ENCODE data around the gene ATP1B1.
"Not testable (repeated sequence)": the region's sequence is repeated elsewhere in the genome, so short reads cannot be mapped to it uniquely, and the experiment has no call there.

ATP1B1 gene

DNA sequence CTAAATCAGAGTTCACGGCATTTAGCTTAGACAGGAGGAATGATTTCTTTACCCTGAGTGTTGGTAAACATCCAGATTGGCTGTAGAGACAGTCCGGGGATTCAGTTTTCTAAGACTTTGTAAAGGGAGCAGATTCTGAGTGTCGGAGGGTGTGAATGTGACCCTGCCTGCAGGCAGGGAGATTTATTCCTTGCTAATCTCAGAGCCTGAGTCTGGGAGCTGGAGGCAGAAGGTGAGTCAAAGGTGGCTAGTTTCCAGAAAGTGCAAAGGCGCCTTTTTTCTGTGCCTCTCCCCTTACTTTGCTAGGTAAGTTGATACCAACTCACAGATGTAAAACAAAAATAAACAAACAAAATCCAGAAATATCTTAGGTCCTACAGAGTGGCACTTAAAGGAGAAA lies 11.7 kb downstream of the ATP1B1 start:
- DNase-seq, result no peak

DNA sequence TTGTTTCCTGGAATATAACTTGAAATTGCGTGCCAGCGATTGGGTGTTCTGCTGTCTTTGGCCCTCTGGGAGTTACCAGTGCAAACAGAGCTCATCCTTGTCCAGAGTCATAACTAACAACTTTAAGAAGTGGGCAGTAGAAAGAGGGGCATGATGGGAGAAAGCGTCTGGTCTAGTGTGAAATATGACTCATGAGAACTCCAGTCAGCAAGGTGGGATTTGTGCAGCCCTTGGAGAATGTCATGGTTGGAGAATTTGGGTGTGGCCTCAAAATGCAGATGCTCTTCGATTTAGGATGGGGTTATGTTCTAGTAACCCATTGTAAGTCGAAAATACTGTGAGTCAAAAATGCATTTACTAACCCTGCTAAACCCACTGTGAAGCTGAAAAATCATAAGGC lies 12.9 kb downstream of the ATP1B1 start:
- DNase-seq, result no peak

DNA sequence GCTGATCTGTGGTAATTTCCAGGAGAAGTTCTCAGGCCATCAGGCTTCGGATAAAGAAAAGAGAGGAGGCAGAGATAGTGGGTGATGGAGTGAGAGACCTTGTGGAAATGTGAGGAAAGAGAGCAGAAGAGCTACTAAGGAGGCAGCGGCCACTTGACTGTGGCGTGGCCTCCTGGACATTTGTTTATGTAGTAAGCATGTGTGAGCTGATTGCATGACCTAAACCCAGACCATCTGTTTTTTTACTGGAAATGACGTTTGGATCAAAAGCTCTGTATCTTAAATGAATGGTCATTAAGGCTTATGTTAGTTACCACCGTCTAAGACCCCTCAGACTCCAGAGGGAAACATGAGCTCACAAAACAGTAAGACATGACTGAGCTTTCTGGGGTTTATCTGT lies 13.6 kb downstream of the ATP1B1 start:
- no peak for DNase-seq

DNA sequence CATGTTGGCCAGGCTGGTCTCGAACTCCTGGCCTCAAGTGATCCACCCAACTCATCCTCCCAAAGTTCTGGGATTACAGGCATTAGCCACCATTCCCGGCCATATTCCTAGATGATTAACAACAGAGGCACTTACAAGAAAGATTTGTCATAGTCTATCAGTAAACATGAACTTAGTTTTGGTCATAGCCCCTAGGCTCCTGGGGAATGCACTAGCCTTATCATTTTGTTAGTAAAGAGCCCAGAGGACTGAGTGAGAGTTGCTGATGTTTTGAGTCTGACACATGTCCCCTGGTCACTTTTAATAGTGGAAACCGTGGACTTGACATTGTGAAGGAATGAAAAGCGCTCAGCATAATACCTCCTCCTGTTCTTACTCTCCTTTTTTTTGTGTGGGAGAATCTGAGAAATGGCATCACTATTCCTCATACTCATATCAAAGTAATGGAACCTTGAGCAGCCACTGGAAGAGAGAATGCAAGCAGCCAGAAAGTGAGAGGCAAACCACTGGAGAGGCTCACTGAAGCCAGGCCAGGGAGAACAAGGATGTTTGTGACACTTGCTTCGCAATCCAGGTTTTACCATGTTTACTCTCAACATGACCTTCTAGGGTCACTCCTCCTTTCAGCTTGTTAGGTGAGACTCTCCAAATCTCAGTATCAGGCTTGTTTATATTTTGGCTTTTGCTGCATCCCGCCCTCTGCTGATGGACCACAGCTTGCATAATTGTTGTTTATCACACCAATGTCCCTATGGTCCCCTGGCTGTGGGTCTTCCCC lies 14.8 kb downstream of the ATP1B1 start:
- DNase-seq, result no peak

DNA sequence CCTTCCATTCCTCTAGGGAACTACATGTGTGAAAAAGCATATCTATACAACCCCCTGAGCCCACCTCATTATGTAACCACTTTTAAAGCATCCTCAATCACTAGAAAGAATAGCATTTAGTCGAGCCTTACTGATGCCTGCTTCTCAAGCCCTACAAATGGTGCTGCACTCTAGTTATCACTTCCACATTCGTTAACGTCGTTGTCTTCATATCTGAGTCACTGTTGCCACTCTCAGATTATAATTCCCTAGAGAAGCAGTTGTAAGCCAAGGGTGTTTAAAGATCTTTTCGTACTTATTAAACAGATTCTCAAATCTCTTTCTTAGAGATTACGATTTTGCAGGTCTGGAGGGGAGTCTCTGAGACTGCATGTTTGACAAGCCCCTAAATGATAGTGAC lies 16.5 kb downstream of the ATP1B1 start:
- no peak for DNase-seq

DNA sequence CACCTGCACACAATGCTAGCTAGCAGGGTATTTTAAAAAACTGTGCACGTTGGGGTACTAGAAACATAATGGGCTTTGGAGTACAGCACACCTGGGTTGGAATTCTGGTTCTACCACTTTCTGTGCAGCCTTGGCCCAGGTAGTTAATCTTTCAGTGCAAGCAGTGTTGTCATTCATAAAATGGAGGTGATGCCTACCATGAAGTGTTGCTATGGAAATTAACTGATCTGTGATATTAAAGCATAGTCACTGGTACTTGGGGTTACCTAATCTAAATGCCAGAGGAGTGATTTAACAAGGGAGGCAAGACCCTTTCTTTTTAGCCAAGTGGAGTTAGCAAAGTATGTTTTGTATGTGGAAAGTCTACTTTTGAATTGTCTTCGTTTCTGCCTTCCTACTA lies 18.0 kb downstream of the ATP1B1 start:
- DNase-seq, result no peak

DNA sequence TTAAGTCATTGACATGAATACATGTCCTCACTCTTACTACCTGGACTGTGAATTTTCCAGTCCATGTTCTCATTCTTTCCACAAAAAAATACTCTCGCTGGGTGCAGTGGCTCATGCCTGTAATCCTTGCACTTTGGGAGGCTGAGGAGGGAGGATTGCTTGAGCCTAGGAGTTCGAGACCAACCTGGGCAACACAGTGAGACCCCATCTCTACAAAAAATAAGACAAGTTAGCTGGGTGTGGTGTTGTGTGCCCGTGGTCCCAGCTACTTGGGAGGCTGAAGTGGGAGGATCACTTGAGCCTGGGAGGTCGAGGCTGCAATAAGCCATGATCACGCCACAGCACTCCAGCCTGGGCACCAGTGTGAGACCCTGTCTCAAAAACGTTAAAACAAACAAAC lies 19.1 kb downstream of the ATP1B1 start:
- not testable (repeated sequence) for DNase-seq

DNA sequence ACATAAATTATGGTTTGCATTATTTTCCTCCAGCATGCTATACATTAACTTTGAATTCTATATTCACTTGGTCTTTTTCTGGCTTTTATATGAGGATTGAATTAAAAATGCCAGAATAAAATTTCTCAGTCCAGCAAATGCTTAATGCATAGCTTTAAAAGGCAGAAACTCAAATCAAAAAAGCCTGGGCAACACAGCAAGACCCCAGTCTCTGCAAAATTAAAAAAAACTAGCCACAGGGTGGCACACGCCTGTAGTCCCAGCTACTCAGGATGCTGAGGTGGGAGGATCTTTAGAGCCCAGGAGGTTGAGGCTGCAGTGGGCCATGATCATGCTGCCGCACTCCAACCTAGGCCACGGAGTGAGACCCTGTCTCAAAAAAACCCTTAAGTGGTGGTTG lies 19.8 kb downstream of the ATP1B1 start:
- no peak for DNase-seq

DNA sequence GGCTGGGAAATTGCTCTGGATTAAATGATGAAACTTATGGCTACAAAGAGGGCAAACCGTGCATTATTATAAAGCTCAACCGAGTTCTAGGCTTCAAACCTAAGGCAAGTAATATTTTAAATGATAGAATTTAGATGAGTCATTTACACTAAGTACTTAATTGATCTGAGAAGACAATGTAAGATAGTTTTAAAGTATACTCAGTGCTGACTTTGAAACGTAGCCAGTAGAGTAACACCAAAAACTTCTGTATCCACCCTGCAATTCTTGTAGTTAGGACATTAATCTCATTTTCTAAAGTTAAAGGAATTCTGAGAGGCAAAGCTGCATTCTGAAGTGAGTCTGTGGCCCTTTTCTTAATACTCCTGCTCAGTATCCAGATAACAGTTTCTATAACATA lies 20.8 kb downstream of the ATP1B1 start:
- no peak for DNase-seq

DNA sequence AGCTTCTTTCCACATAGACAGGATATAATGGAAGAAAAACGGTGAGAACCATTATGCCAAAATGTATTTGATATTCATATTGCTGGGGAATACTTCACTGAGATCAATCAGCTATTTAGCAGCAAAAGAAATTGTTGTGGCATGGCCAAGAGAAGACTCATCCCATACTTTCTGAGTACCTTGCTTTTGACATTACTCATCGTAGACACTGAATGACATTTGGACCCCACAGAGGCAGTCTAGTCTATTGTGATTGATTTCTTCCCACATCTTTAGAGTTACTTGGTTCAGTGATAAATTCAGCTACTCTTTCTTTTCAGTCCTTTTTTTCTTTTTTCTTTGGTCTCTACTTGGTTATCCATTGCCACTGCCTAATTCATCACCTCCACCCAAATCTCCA lies 22.1 kb downstream of the ATP1B1 start:
- DNase-seq, result no peak

DNA sequence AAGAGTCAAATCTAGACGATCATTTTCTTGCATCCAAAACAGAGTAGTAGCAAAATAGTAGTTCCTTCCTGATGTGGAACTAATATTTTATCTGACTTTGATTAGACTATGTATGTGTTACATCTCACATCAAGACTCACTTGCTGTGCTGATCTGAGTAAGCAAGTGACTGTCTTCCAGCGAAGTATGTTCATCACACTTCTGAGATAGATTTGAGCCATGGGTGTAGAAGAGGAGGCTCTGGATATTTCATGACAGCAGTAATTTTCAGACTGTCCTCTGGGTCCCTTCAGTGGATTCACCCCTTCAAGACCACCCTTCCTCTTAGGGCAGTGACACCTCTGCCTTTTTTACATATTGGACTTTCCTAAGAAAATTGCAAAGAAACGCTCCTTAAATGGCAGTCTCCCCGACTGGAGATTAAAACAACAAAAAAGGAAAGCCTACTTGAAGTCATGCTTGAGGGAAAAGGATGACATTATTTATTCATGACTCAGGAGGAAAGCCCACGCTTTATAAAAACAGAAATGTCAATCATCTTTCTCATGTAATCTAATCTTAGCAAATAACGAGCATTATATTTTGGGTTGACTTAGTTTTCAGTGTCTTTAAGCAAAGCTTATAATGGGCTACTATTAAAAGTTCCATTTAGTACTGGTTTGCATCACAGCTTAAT lies 22.8 kb downstream of the ATP1B1 start:
- no peak for DNase-seq

DNA sequence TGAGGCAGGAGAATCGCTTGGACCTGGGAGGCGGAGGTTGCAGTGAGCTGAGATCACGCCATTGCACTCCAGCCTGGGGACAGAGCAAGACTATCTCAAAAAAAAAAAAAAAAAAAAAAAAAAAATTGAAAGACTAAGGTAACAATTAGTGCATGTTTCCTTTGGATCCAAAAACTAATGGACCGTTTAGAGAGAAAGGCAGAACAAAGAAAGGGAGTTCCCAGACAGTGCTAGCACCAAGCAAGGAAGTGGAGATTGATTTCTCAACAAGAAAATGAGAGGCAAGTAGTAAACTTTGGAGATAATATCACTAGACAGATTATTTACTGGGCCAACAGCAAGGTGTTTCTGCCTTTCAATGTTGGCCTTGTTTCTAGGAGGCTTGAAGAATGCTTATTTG lies 24.2 kb downstream of the ATP1B1 start:
- DNase-seq, result no peak

DNA sequence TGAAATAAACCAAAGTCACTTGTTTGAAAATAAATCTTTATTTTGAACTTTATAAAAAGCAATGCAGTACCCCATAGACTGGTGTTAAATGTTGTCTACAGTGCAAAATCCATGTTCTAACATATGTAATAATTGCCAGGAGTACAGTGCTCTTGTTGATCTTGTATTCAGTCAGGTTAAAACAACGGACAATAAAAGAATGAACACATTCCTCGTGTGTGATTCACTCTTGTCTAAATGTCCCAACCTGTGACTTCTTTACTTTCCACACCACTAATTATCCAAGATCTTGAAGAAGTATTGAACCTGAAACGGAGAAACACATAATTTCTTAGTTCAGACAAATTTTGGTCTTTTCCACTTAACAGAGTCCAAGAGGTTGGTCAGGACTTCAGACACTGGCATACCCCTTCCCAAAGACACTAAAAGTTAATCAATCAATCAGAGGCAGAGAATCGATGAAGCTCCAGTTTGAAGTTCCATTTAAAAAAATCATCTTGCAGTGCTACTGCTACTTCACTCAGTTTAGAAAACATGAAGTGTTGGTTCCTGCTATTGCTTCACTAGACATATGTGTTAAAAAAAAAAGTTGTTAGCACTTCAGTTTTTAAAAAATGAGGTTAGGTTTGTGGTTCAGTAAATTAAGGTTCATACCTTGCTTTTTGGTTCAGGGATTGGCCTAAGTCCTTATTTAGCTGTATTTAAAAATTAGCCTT lies 26.2 kb downstream of the ATP1B1 start:
- no peak for DNase-seq

DNA sequence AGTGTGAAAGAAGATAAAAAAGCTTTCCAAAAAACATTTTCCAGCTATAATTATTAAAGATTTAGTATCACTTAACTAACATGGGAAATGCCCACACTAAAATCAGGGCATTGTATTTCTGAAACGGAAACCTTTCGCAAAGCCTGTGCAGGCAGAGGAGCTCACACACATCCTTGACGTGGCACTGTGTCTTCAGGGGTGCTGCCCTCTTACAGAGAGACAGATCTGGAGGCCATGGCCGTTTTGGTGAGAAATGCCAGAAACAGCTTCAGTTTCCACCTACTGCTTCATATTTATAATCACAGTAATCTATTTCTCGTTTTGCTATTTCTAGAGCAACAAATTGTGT lies 26.7 kb downstream of the ATP1B1 start:
- no peak for DNase-seq

DNA sequence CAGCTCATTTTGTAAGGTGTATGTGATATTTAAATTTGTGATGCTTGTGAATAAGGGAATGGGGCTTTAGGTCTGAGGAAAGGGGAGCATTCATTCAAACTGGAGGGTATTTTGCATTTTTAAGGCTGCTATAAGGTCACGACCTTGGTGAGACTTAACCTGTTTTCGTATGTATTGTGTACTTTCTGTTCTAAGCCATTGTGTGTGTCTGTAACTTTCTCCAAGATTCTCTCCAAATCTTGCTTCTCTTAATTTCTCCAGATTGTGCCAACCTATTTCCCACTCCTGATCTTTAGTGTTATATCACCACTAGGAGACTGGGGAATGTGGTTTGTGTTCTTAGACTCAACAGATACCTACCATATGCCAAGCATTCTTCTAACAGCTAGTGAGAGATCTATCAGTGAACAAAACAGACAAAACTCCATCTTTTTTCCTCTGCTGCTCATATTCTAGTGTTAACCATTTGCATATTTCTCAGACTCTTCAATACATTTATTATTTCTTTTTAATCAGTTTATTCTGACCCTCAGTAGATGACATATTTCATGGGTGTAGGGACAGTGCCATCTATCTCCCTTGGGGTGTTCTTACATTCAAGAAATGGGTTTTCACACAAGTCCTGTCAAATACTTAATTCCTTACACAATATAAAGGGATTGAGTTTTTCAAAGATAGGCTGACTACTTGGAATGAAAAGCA lies 27.5 kb downstream of the ATP1B1 start:
- no peak for DNase-seq

DNA sequence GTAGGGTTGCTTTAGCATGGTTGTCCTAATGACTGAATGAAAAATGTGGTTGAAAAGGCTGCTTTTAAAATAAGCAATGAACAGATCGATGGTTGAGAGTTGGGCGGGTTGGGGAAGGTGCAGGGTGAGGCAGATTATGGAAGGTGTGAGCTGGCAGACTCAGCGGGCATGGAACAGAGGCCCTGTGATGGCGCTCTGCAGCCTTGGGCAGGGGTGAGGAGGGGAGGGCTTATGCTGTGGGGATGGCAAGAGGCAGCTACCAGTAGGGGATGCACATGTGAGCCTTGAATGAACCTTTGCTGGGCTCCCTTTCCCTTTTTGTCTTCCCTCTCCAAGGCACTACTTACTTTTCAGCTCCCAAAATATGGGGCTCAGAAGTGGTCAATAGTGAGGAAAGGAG lies 30.9 kb downstream of the ATP1B1 start:
- DNase-seq, result no peak

DNA sequence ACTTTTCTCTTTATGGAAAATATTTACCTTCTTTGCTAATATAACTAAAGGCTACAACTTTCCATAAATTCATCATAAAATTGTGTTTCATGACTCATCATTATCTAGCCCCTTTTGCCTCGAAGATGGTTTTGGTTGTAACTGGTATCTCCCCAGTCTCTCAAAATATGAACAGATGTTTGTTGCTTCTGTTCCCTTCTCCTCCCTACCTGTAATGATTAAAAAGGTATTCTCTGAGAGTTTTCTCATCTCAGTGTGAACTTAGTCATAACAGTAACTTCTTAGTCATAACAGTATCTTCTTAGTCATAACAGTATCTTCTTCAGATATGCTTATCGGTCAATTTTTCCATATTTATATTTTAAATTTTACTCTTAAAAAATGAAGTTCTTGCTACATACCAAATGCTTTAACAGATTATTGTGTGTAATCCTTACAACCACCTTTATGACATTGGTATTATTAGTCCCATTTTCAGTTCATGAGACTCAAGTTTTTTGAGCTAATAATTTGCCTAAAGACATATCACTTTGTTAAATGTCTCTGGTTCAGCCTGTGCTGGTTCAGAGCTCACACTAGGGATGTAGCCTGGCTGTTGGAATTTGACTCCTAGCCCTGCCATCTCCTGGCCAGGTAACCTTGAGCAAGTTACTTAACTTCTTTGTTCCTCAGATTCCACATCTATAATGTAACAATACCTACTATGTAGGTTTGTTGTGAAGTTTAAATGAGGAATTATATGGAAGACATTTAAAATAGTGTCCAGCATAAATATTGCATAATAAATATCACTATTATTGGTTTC lies 32.6 kb downstream of the ATP1B1 start:
- DNase-seq, result no peak

DNA sequence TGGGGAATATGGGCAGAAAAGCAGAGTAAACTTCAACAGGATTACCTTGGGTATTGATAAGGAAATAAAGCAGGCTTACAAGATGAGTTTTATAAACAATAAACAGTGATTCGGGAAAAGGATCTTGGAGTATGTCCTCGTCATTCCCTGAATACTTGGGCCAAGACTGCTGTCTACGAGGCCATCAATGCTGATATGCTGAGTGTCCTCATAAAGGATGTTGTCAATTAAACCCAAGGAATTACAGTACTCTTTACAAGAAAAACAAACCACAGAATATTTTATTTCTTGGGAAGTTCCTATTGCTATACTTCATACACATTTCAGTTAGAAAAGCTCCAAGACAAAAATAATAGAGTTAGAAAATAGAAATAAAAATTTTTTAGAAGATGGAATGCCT lies 34.9 kb downstream of the ATP1B1 start:
- no peak for DNase-seq

DNA sequence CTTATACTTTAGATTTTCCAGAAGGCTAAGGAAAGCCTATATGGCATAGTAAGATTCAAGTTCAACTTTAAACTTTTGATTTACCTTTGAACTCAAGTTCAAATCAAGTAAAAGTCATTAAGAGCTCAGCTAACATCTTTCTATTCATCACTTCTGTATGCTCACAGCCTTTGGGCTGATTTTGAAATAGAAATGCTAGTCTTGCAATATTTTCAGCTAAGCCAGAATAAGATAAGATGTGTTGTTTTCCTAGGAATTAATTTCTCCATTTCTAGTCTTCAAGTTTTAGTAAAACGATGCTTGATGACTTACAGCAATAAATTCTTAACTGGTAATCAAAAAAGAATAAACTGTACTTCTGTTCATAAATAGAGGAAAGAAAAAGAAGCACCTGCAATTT lies 35.6 kb downstream of the ATP1B1 start:
- DNase-seq, result no peak

DNA sequence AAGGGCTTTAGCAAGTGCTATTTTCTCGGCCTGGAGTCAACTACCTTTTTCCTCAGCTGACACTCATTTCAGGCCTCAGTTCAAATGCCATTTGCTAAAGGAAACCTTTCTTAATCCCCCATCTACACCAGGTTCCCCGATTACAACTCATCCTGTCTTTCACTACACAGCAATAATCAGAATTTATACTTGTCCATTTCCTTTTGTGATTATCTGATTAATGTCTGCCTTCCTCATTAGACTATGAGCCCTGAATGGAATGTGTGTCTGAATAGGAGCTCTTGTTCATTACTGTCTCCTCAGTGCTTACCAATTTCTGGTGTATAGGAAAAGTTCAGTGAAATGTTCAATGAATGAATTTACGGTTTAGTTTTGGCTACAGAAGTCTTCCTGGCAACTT lies 36.9 kb downstream of the ATP1B1 start:
- DNase-seq, result no peak

DNA sequence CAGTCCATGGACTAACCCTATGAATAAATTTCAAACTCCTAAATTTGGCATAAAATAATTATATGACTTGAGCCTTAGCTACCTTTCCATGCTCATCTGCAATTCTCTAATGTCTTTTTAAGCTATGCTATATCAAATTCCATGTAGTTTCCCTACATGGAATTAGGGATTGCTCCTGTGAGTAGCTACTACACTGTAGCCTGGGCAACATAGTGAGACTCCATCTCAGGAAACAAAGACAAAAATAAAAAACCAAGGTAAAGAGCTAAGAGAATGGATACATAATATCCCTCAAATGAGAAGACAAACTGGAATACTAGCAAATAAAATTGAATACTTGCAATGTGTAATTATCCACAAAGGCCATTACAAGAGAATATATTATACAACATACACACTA lies 37.5 kb downstream of the ATP1B1 start:
- DNase-seq, result no peak

DNA sequence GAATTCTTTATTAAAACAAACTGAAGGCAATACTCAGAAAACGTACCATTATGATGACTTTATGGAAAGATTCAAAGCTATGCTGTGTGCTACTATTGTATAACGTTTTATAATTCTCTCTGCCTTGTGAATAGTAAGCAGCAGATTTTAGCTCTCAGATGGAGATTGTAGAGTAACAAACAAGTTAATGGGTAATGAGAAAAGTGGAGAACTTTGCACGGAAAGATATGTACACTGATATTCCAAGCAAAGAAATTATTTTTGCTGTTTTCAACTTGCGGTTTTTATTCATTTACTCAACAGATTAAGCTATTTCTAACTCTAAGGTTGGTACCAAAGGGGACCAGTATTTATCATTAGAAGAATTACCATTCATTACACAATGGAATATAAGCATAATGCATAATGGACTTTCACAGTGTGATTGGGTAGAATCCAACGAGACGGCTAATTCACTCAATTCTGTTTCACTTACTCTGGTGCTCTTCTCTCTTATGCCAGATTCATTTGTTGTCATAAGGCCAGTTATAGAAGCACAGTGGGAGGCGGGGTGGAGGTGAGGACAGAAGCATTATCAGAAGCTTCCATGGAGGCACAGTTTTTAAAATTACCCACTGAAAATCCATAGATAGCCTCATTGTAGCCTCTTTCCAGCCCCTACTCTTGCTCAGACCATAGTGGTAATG lies 38.6 kb downstream of the ATP1B1 start:
- DNase-seq, result no peak

Measured in CD4-positive, alpha-beta T cell treated with Interleukin-12 subunit alpha and Interleukin-12 subunit beta, for 1 hour (primary cell).